Measurements from ENCODE around the gene GALNT12.

Gene GALNT12

GRCh38 chr9:98808875-98809274 is 1.4 kb downstream of the GALNT12 start:
- Histone ChIP-seq H3K36me3 (ENCODE audit: insufficient read depth, low read length) (no peaks in the 10 kb centered on the region), H3K9me2 (ENCODE audit: low read depth, low read length) (no peaks in the 10 kb centered on the region), H3K9ac (ENCODE audit: low read length) (peak overlapping the region; percentile 73; the same call in 1 of the 2 replicates), H4K20me1 (ENCODE audit: insufficient read depth, low read length) (no peaks in the 10 kb centered on the region), H3K79me2 (ENCODE audit: insufficient read depth, low read length) (no peaks in the 10 kb centered on the region), H2AFZ (ENCODE audit: low read length) (no peak overlapping the region), H3K9me3 (ENCODE audit: low read length) (no peaks in the 10 kb centered on the region), H3K27me3 (ENCODE audit: insufficient read depth, low read length) (no peaks in the 10 kb centered on the region), H3F3A (ENCODE audit: insufficient read depth, low read length) (no peaks in the 10 kb centered on the region), H3K4me2 (ENCODE audit: low read length) (peak overlapping the region; percentile 98), H3K27ac (ENCODE audit: low read depth, low read length, poor library complexity, severe bottlenecking) (no peak overlapping the region), H3K4me1 (ENCODE audit: insufficient read depth, low read length, severe bottlenecking) (peaks cover 24% of the 10 kb centered on the region), H3K4me3 (ENCODE audit: low read depth, low read length, poor library complexity, severe bottlenecking) (peak overlapping the region; percentile 81)
- TF ChIP-seq CTCF (IDR thresholded peaks at IDR 0.05; ENCODE audit: low read length) (no peak), EZH2 (IDR thresholded peaks at IDR 0.05; ENCODE audit: borderline replicate concordance, low read length) (no peak)

- peak overlapping the region; percentile 73; the same call in 1 of the 2 replicates for H3K9ac ChIP-seq (ENCODE audit: low read length)
- no peak for TF ChIP-seq CTCF (IDR thresholded peaks at IDR 0.05; ENCODE audit: low read length)
- no peak for TF ChIP-seq EZH2 (IDR thresholded peaks at IDR 0.05; ENCODE audit: borderline replicate concordance, low read length)
- no peaks in the 10 kb centered on the region for H3K79me2 ChIP-seq (ENCODE audit: insufficient read depth, low read length)
- H2AFZ ChIP-seq (ENCODE audit: low read length): no peak overlapping the region
- H3K27me3 ChIP-seq (ENCODE audit: insufficient read depth, low read length): no peaks in the 10 kb centered on the region
- H3K9me3 ChIP-seq (ENCODE audit: low read length): no peaks in the 10 kb centered on the region
- H3K4me2 ChIP-seq (ENCODE audit: low read length): peak overlapping the region; percentile 98; the same call in 1 of the 2 replicates
- H3K4me1 ChIP-seq (ENCODE audit: insufficient read depth, low read length, severe bottlenecking): peaks cover 24% of the 10 kb centered on the region
- no peak overlapping the region for H3K27ac ChIP-seq (ENCODE audit: low read depth, low read length, poor library complexity, severe bottlenecking)
- no peaks in the 10 kb centered on the region for H4K20me1 ChIP-seq (ENCODE audit: insufficient read depth, low read length)
- H3F3A ChIP-seq (ENCODE audit: insufficient read depth, low read length): no peaks in the 10 kb centered on the region
- no peak overlapping the region for H3K4me3 ChIP-seq (ENCODE audit: low read depth, low read length, poor library complexity, severe bottlenecking)
- no peaks in the 10 kb centered on the region for H3K36me3 ChIP-seq (ENCODE audit: insufficient read depth, low read length)
- H3K9me2 ChIP-seq (ENCODE audit: low read depth, low read length): no peaks in the 10 kb centered on the region
Measured at GRCh38 chr9:98809311-98810101, 2.0 kb downstream of the GALNT12 start.

DNA sequence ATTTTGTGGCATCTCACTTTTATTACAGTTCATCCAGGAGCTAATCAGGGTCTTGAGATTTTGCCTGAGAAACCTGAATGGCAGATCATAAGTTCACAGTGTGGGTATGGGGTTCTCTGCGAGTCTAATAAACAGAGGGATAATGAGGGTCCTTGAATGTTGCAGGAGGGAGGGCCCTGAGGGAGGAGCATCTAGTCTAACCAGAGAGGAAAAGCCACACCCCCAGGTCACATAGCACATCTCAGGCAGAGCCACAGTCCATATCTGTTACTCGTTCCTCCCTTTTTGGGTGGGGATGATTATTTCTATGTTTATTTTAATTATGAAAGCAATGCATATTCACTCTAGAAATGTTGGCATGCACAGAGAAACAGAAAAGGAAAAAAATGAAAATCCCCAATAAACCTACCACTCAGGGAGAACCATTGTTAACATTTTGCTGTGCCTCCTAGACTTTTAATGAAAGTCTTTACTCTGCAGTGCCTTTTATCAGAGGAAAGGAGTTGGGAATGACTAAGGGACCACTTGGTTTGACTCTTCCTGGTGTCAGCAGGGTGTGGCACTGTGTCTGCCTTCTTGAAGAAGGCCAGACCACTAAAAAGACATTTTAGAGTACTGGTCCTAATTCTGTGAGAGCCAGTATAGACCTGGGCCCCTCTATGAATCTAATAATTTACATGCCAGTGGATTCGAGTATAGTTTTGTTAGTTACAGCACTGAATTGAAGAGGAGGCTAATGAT is 2.8 kb downstream of the GALNT12 start:
- no peak overlapping the region for H2AFZ ChIP-seq (ENCODE audit: low read length)
- no peaks in the 10 kb centered on the region for H3F3A ChIP-seq (ENCODE audit: insufficient read depth, low read length)
- no peak overlapping the region for H3K4me3 ChIP-seq (ENCODE audit: low read depth, low read length, poor library complexity, severe bottlenecking)

More for the DNA sequence above, 2.8 kb downstream of the GALNT12 start:
- H3K79me2 ChIP-seq (ENCODE audit: insufficient read depth, low read length): no peaks in the 10 kb centered on the region
- H3K9me2 ChIP-seq (ENCODE audit: low read depth, low read length): no peaks in the 10 kb centered on the region
- TF ChIP-seq CTCF (IDR thresholded peaks at IDR 0.05; ENCODE audit: low read length): no peak
- no peak for TF ChIP-seq EZH2 (IDR thresholded peaks at IDR 0.05; ENCODE audit: borderline replicate concordance, low read length)
- no peak overlapping the region for H3K27ac ChIP-seq (ENCODE audit: low read depth, low read length, poor library complexity, severe bottlenecking)
- no peaks in the 10 kb centered on the region for H3K27me3 ChIP-seq (ENCODE audit: insufficient read depth, low read length)
- no peaks in the 10 kb centered on the region for H3K36me3 ChIP-seq (ENCODE audit: insufficient read depth, low read length)
- no peak overlapping the region for H3K9ac ChIP-seq (ENCODE audit: low read length)
- H3K4me1 ChIP-seq (ENCODE audit: insufficient read depth, low read length, severe bottlenecking): peaks cover 24% of the 10 kb centered on the region
- no peaks in the 10 kb centered on the region for H4K20me1 ChIP-seq (ENCODE audit: insufficient read depth, low read length)
- no peak overlapping the region for H3K4me2 ChIP-seq (ENCODE audit: low read length)
- H3K9me3 ChIP-seq (ENCODE audit: low read length): no peaks in the 10 kb centered on the region
